Kidney epithelial cell (primary cell): ENCODE results near the gene HIGD1B. TPM values are rescaled to one million over a fixed set of nuclear protein-coding genes. Genes with fewer than 3 reads are reported as not detected.

Source experiments
- DNase-seq: peaks from one replicate; pipeline ENCODE4 v3.0.0-alpha.2; 2010; ENCODE audit warnings: low read depth
- H3K27me3 ChIP-seq: 2 replicates; pipeline ENCODE4 v1.6.0; 2011; ENCODE audit warnings: low read length; ENCODE audit not compliant: control insufficient read depth, insufficient read depth
- H3K36me3 ChIP-seq: 2 replicates; pipeline ENCODE4 v1.5.1; 2011; ENCODE audit warnings: low read length; ENCODE audit not compliant: control insufficient read depth, insufficient read depth
- H3K4me3 ChIP-seq: 2 replicates; pipeline ENCODE4 v1.5.1; 2011; ENCODE audit warnings: low read depth, mild to moderate bottlenecking, control low read depth, low read length
- CTCF ChIP-seq: IDR thresholded peaks from 2 replicates; pipeline ENCODE4 v1.5.1; 2011; ENCODE audit warnings: mild to moderate bottlenecking, moderate library complexity, low read length, control low read depth, inconsistent platforms; ENCODE audit not compliant: insufficient read depth, poor library complexity, severe bottlenecking
- total RNA-seq: library from RNA; depleted of rRNA; stranded (reverse); fragments of >200 nt; gene quantifications from 2 replicates; pipeline ENCODE4 v1.2.3, GENCODE V29; 2015

HIGD1B gene
- total RNA-seq, result not detected in 2 replicates

GRCh38 chr17:44847586-44847985 lies at the start of gene HIGD1B:
Gene HIGD1B (plus strand): TSS chr17:44847883. CDS start chr17:44848153, 270 bp downstream.
- Histone ChIP-seq H3K4me3 (no peak within 1 kb of the TSS), H3K27me3 (no peaks in the 10 kb centered on the region), H3K36me3 (no peaks in the 10 kb centered on the region)
- no peak for TF ChIP-seq CTCF
- DNase-seq, result no peak

- H3K36me3 ChIP-seq, result peaks cover 1% of the 10 kb centered on the region
- H3K27me3 ChIP-seq, result no peaks in the 10 kb centered on the region
- DNase-seq, result no peak
- H3K4me3 ChIP-seq, result no peak overlapping the region
- no peak for TF ChIP-seq CTCF
These were observed 49.3 kb upstream of the HIGD1B start for GRCh38 chr17:44798356-44798755.

- no peak overlapping the region for H3K4me3 ChIP-seq
- H3K27me3 ChIP-seq, result no peaks in the 10 kb centered on the region
- no peak for DNase-seq
- TF ChIP-seq CTCF, result no peak
- peaks cover 5% of the 10 kb centered on the region for H3K36me3 ChIP-seq
These were observed 45.8 kb upstream of the HIGD1B start for GRCh38 chr17:44801880-44802279.

- Histone ChIP-seq H3K4me3 (no peak overlapping the region), H3K27me3 (no peaks in the 10 kb centered on the region), H3K36me3 (peaks cover 5% of the 10 kb centered on the region)
- DNase-seq, result no peak
- no peak for TF ChIP-seq CTCF
These were observed 43.2 kb upstream of the HIGD1B start for GRCh38 chr17:44804302-44805089.

- no peak overlapping the region for H3K4me3 ChIP-seq
- TF ChIP-seq CTCF, result no peak
- peaks cover 4% of the 10 kb centered on the region for H3K36me3 ChIP-seq
- no peaks in the 10 kb centered on the region for H3K27me3 ChIP-seq
- DNase-seq, result no peak
These were observed 40.4 kb upstream of the HIGD1B start for GRCh38 chr17:44807093-44807816.
